Mononuclear cell (primary cell): ENCODE measurements around the gene TIMM17A. TPM values are rescaled to one million over a fixed set of nuclear protein-coding genes. Genes with fewer than 3 reads are reported as not detected.
"Not testable (repeated sequence)": the region's sequence is repeated elsewhere in the genome, so short reads cannot be mapped to it uniquely, and the experiment has no call there.

Source experiments
- H3K27me3 ChIP-seq: 2 replicates; pipeline ENCODE4 v1.6.0; 2011; ENCODE audit warnings: low read length, control low read depth; ENCODE audit not compliant: insufficient read depth
- H3K4me1 ChIP-seq: 2 replicates; pipeline ENCODE4 v1.5.1; 2011; ENCODE audit warnings: mild to moderate bottlenecking, low read length, control low read depth; ENCODE audit not compliant: insufficient read depth
- H3K4me3 ChIP-seq: 2 replicates; pipeline ENCODE4 v1.5.1; 2011; ENCODE audit warnings: mild to moderate bottlenecking, low read length, moderate library complexity
- H3K9me3 ChIP-seq: 2 replicates; pipeline ENCODE4 v1.5.1; 2011; ENCODE audit warnings: low read depth, mild to moderate bottlenecking, control low read depth, low read length
- total RNA-seq: library from RNA; depleted of rRNA; stranded (reverse); fragments of >200 nt; gene quantifications from one replicate; pipeline ENCODE4 v1.2.3, GENCODE V29; 2012

Gene TIMM17A
- total RNA-seq, 1 donor = 30.5 TPM

DNA sequence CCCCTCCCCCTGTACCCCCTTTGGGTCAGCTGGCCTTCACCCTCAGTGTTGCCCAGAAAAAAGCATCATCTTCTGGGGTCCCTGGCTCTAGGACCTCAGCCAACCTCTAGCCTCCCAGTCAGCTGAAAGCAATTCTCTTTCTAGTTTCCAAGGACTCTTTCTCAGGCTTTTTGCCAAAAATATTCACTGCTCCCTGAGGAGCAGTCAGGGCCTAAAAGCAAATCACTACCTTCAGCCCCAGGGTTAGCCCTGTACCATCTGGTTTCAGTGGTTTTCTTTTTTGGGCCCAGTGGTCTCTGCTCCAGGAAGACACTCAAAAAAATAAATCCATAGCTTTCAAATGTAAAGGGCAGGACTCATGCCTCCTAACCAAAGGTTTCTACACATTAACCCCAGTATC lies 5.8 kb upstream of the TIMM17A start:
- H3K9me3 ChIP-seq = no peaks in the 10 kb centered on the region
- peaks cover 11% of the 10 kb centered on the region for H3K4me1 ChIP-seq
- no peak overlapping the region for H3K4me3 ChIP-seq
- H3K27me3 ChIP-seq = peaks cover 35% of the 10 kb centered on the region

GRCh38 chr1:201954263-201955008 lies 867 bp upstream of the TIMM17A start:
- H3K9me3 ChIP-seq = no peaks in the 10 kb centered on the region
- no peaks in the 10 kb centered on the region for H3K27me3 ChIP-seq
- peaks cover 17% of the 10 kb centered on the region for H3K4me1 ChIP-seq
- peak overlapping the region; percentile 69 for H3K4me3 ChIP-seq

DNA sequence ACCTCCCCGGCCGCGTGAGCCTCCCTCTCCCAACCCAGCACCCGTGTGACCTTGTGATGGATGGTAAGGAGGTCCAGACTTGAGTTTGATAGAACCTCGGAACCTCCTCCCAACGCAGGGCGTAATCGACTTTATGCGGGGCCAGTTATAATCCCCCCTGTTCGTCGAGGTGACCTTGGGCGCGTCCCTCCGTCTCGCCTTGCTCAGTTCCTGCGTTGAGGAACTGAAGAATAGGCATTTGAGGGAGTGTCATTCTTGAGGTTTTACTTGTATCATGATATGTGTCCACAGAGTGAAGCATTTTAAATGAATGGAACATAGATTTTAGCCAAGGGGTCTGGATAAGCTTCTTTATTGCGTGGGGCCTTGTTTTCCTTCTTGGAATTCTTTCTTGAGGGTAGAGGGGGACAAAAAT lies 433 bp downstream of the TIMM17A start:
- H3K9me3 ChIP-seq = no peaks in the 10 kb centered on the region
- no peaks in the 10 kb centered on the region for H3K27me3 ChIP-seq
- peaks cover 17% of the 10 kb centered on the region for H3K4me1 ChIP-seq
- H3K4me3 ChIP-seq = peak overlapping the region; percentile 69

DNA sequence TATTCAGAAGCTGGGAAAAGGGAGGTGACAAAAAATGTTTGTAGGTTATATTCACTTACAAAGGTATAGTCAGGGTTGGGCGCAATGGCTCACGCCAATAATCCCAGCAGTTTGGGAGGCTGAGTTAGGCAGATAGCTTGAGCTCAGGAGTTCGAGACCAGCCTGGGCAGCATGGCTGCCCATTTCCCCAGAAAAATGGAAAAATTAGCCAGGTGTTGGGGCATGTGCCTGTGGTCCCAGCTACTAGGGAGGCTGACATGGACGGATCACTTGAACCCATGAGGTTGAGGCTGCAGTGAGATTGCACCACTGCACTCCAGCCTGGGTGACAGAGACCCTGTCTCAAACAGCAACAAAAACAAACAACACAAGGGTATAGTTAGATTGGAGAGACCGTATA lies 3.0 kb downstream of the TIMM17A start:
- H3K27me3 ChIP-seq = no peaks in the 10 kb centered on the region
- no peak overlapping the region for H3K4me3 ChIP-seq

GRCh38 chr1:201962382-201962781 lies 7.1 kb downstream of the TIMM17A start:
- H3K9me3 ChIP-seq, H3K4me3 ChIP-seq, H3K4me1 ChIP-seq, H3K27me3 ChIP-seq: not testable (repeated sequence)

More for the DNA sequence above, 3.0 kb downstream of the TIMM17A start:
- peaks cover 17% of the 10 kb centered on the region for H3K4me1 ChIP-seq
- H3K9me3 ChIP-seq = no peaks in the 10 kb centered on the region

GRCh38 chr1:201964261-201964660 lies 9.0 kb downstream of the TIMM17A start:
- H3K4me1 ChIP-seq = no peaks in the 10 kb centered on the region
- H3K9me3 ChIP-seq = no peaks in the 10 kb centered on the region
- H3K27me3 ChIP-seq = no peaks in the 10 kb centered on the region

GRCh38 chr1:201966171-201966570 lies 10.9 kb downstream of the TIMM17A start:
- H3K27me3 ChIP-seq = no peaks in the 10 kb centered on the region
- H3K4me1 ChIP-seq = no peaks in the 10 kb centered on the region
- no peaks in the 10 kb centered on the region for H3K9me3 ChIP-seq
- no peak overlapping the region for H3K4me3 ChIP-seq

More at GRCh38 chr1:201964261-201964660, 9.0 kb downstream of the TIMM17A start:
- no peak overlapping the region for H3K4me3 ChIP-seq

- Histone ChIP-seq H3K4me1 (no peaks in the 10 kb centered on the region), H3K27me3 (no peaks in the 10 kb centered on the region), H3K9me3 (no peaks in the 10 kb centered on the region), H3K4me3 (no peak overlapping the region)
These were observed 13.1 kb downstream of the TIMM17A start for GRCh38 chr1:201968202-201968925.

DNA sequence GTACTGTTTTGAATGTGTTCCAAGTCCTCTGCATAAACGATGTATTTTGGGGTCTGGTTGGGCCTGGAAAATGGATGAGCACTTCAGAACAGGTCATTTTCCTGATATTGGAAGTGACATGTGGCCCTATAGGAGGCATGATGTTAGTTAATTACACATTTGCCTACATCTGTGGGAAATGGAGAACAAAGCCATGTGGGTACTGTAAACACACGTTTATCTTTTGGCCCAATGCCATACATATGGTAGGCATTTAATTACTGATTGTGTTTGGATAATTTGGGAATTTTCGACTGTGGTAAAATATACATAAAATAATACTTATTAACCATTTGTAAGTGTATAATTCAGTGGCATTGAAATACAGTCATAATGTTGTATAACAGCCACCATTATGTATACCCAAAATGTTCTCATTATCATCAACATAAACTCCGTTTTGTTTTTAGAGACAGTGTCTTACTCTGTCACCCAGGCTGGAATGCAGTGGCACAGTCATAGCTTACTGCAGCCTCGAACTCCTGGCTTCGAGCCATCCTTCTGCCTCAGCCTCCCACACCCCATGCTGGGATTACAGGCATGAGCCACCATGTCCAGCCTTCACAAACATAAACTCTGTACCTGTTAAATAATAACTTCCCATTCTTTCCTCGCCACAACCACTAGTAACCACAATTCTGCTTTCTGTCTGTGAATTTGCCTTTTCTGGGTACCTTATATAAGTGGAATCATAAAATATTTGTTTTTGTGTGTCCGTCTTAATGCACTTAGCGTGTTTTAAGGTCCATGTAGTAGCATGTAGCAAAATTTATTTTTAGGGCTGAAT lies 15.2 kb downstream of the TIMM17A start:
- H3K9me3 ChIP-seq = no peaks in the 10 kb centered on the region
- H3K27me3 ChIP-seq = no peaks in the 10 kb centered on the region
- H3K4me3 ChIP-seq = no peak overlapping the region
- H3K4me1 ChIP-seq = no peaks in the 10 kb centered on the region

- peak overlapping the region; percentile 88 for H3K4me3 ChIP-seq
- H3K9me3 ChIP-seq = no peaks in the 10 kb centered on the region
- peaks cover 19% of the 10 kb centered on the region for H3K4me1 ChIP-seq
- no peaks in the 10 kb centered on the region for H3K27me3 ChIP-seq
These were observed 26.8 kb downstream of the TIMM17A start for GRCh38 chr1:201982082-201982622.

DNA sequence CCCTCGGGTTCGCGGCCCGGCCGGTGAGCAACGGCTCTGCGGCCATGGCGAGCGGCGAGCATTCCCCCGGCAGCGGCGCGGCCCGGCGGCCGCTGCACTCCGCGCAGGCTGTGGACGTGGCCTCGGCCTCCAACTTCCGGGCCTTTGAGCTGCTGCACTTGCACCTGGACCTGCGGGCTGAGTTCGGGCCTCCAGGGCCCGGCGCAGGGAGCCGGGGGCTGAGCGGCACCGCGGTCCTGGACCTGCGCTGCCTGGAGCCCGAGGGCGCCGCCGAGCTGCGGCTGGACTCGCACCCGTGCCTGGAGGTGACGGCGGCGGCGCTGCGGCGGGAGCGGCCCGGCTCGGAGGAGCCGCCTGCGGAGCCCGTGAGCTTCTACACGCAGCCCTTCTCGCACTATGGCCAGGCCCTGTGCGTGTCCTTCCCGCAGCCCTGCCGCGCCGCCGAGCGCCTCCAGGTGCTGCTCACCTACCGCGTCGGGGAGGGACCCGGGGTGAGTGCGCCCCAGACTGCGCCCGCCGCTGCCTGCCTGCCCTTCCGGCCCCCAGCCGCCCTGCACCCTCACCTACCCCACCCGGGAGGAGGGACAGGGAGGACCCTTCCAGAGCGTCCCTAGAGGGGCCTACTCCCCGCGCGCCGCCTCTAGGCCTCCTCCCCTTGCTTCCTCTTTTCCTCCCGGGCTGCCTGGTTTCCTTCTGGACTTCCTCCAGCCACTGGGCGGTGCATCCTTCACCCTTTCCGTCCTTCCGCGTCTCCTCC lies 27.5 kb downstream of the TIMM17A start, which contains the start of gene RNPEP:
TSS of gene RNPEP (plus strand) at position 26 of the 757 bp plus-strand sequence. CDS start at position 45, 19 bp downstream.
- no peaks in the 10 kb centered on the region for H3K9me3 ChIP-seq
- H3K4me3 ChIP-seq = peak within 1 kb of the TSS; percentile 88
- H3K27me3 ChIP-seq = no peaks in the 10 kb centered on the region
- H3K4me1 ChIP-seq = peaks cover 19% of the 10 kb centered on the region

DNA sequence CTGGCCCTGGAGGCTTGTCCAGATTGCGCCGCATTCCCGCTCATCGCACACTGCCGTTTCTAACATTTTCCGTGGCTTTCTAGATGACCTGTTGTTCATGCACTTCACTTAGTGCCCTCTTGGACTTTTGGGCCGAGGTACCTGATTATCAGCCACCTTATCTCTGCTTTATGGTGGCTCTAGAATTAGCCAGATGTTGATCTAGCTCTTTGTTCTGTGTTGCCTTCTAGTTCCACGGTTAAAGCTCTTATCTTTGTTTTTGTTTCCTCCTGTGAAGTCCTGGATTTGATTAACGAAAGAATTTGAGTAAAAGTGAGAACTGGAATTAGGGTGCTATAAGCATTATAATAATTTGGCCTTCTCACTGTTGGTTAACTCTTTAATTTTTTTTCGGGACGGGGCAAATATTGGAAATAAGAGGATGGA lies 28.1 kb downstream of the TIMM17A start:
- Histone ChIP-seq H3K4me1 (peaks cover 19% of the 10 kb centered on the region), H3K27me3 (no peaks in the 10 kb centered on the region), H3K9me3 (no peaks in the 10 kb centered on the region), H3K4me3 (peak overlapping the region; percentile 88)

DNA sequence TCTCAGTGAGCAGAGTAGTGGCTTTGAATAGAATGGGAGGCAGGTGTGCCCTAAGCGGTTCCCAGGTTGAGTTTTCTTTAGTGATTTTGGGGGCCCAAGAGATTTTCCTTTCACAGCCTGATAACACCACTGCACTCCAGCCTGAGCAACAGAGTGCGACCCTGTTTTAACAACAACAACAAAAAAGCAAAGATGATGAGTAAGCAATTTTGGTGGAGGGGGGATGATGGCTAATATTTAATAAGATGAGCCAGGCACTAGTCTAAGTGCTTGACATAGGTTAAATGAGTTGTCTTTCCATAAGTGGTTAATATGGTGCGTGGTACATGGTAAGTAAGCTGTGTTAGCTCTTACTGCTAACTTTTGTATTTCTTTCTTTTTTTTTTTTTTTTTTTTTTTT lies 29.1 kb downstream of the TIMM17A start:
- no peaks in the 10 kb centered on the region for H3K27me3 ChIP-seq
- H3K4me1 ChIP-seq = peaks cover 19% of the 10 kb centered on the region
- no peaks in the 10 kb centered on the region for H3K9me3 ChIP-seq
- H3K4me3 ChIP-seq = no peak overlapping the region

GRCh38 chr1:201985355-201985754 lies 30.1 kb downstream of the TIMM17A start:
- Histone ChIP-seq H3K4me3 (no peak overlapping the region), H3K27me3 (no peaks in the 10 kb centered on the region), H3K9me3 (no peaks in the 10 kb centered on the region), H3K4me1 (peaks cover 19% of the 10 kb centered on the region)
